HepG2 (cell line): ENCODE measurements around the gene IPO13. TPM values are rescaled to one million over a fixed set of nuclear protein-coding genes. Genes with fewer than 3 reads are reported as not detected.

Experiments used
- EEA1 ChIP-seq: sonication (generic); formaldehyde crosslinking; IDR thresholded peaks from 2 replicates; pipeline ENCODE4 v1.5.1; 2020; ENCODE audit warnings: mild to moderate bottlenecking, missing genetic modification reagents, borderline replicate concordance
- EHMT2 ChIP-seq: fragments of 200-600 bp; sonication (generic); IDR thresholded peaks from 2 replicates; pipeline ENCODE4 v1.7.0; 2017; ENCODE audit warnings: antibody characterized with exemption, low read depth, low read length, borderline replicate concordance
- GABPA ChIP-seq, 2 experiments: IDR thresholded peaks; 2 replicates each; pipeline ENCODE4 v1.6.1; 2011 to 2016; ENCODE audit warnings: low read depth in 2 of 2, low read length in 1 of 2, missing biosample characterization in 1 of 2, missing genetic modification characterization in 1 of 2
- GTF2F1 ChIP-seq: fragments of 150-350 bp; IDR thresholded peaks from 2 replicates; pipeline ENCODE4 v1.6.1; 2014; ENCODE audit warnings: low read length
- HMGXB3 ChIP-seq: sonication (generic); formaldehyde crosslinking; IDR thresholded peaks from 2 replicates; pipeline ENCODE4 v1.4.0; 2020; ENCODE audit warnings: missing genetic modification reagents, borderline replicate concordance
- HNF4A ChIP-seq: sonication (generic); formaldehyde crosslinking; IDR thresholded peaks from 2 replicates; pipeline ENCODE4 v1.4.0; 2020; ENCODE audit warnings: missing genetic modification reagents
- KLF11 ChIP-seq: IDR thresholded peaks from 2 replicates; pipeline ENCODE4 v1.6.1; 2016; ENCODE audit warnings: missing compliant biosample characterization
- MEIS2 ChIP-seq: sonication (generic); formaldehyde crosslinking; IDR thresholded peaks from 2 replicates; pipeline ENCODE4 v1.9.0; 2021; ENCODE audit warnings: mild to moderate bottlenecking, missing genetic modification reagents
- MIER2 ChIP-seq: IDR thresholded peaks from 2 replicates; pipeline ENCODE4 v1.6.1; 2016; ENCODE audit warnings: missing biosample characterization, missing genetic modification reagents
- NKX3-1 ChIP-seq: sonication (generic); formaldehyde crosslinking; IDR thresholded peaks from 2 replicates; pipeline ENCODE4 v1.5.0; 2020; ENCODE audit warnings: missing genetic modification reagents
- THAP11 ChIP-seq: IDR thresholded peaks from 2 replicates; pipeline ENCODE4 v1.6.1; 2016; ENCODE audit warnings: missing biosample characterization, missing genetic modification reagents
- WIZ ChIP-seq: sonication (generic); formaldehyde crosslinking; IDR thresholded peaks from 2 replicates; pipeline ENCODE4 v1.5.1; 2020; ENCODE audit warnings: mild to moderate bottlenecking, missing genetic modification reagents
- ZKSCAN5 ChIP-seq: sonication (generic); formaldehyde crosslinking; IDR thresholded peaks from 2 replicates; pipeline ENCODE4 v1.5.1; 2020; ENCODE audit warnings: mild to moderate bottlenecking, missing genetic modification reagents
- ZNF143 ChIP-seq: sonication (generic); formaldehyde crosslinking; IDR thresholded peaks from 2 replicates; pipeline ENCODE4 v1.4.0; 2020; ENCODE audit warnings: missing genetic modification reagents
- ZNF317 ChIP-seq: sonication (generic); formaldehyde crosslinking; IDR thresholded peaks from 2 replicates; pipeline ENCODE4 v1.5.0; 2020; ENCODE audit warnings: mild to moderate bottlenecking, missing genetic modification reagents
- ZNF557 ChIP-seq: sonication (generic); formaldehyde crosslinking; IDR thresholded peaks from 2 replicates; pipeline ENCODE4 v1.4.0; 2020; ENCODE audit warnings: missing genetic modification reagents
- ZNF570 ChIP-seq: sonication (generic); formaldehyde crosslinking; IDR thresholded peaks from 2 replicates; pipeline ENCODE4 v1.4.0; 2020; ENCODE audit warnings: mild to moderate bottlenecking, missing genetic modification reagents, borderline replicate concordance
- ZNF580 ChIP-seq: IDR thresholded peaks from 2 replicates; pipeline ENCODE4 v1.6.1; 2016; ENCODE audit warnings: low read depth, borderline replicate concordance
- ZNF792 ChIP-seq: IDR thresholded peaks from 2 replicates; pipeline ENCODE4 v1.6.1; 2016
- polyA plus RNA-seq, 8 experiments: library from polyadenylated mRNA; depleted of rRNA in 3 of 8; stranded (reverse) in 7 of 8; unstranded in 1 of 8; fragments of >200 nt; fragmentation: Illumina TruSeq in 4 of 8; extraction: Trizol in 4 of 8; gene quantifications; 2 replicates each; pipeline versions ENCODE4 v1.2.1 to v1.2.3, GENCODE V29; 2011 to 2016; ENCODE audit warnings: low read depth in 4 of 8, missing spikeins in 1 of 8, mixed read lengths in 1 of 8; ENCODE audit not compliant: insufficient read depth in 1 of 8
- total RNA-seq, 5 experiments: library from RNA; depleted of rRNA; stranded (reverse); fragments of >200 nt; fragmentation: Illumina TruSeq; extraction: Trizol; gene quantifications; 2 replicates each; pipeline ENCODE4 v1.2.3, GENCODE V29; 2016; ENCODE audit warnings: low read depth in 1 of 5
- TF ChIP-seq, protein P1 (sequence below), 2 experiments: IDR thresholded peaks; 2 replicates each; pipeline ENCODE4 v1.6.1; 2011 to 2012; ENCODE audit warnings: low read length in 2 of 2, borderline replicate concordance in 1 of 2, low read depth in 1 of 2, mild to moderate bottlenecking in 1 of 2, moderate library complexity in 1 of 2
- TF ChIP-seq, protein P2 (sequence below): sonication (generic); formaldehyde crosslinking; conservative IDR thresholded peaks from 2 replicates; pipeline ENCODE4 v1.4.0; 2020; ENCODE audit warnings: missing genetic modification reagents

The IPO13 gene
- total and polyA plus RNA-seq, 2 of the 13 experiments (the other 11 are each of a cell fraction or from before 2014, with no cell fraction given), result 12.9 to 15.6 TPM

- 0 out of 2 replicates have a peak, but pooled peaks have one; percentile 34 for TF ChIP-seq ZNF580 (CRISPR knock-in tag)
- no peak for TF ChIP-seq ZNF570 (CRISPR knock-in tag)
- TF ChIP-seq ZNF557 (CRISPR knock-in tag), result 0 out of 2 replicates have a peak, but pooled peaks have one; percentile 42
- TF ChIP-seq GABPA (IDR thresholded peaks at IDR 0.05; ENCODE audit: low read depth, low read length), result no peak
- 0 out of 2 replicates have a peak, but pooled peaks have one; percentile 27 for TF ChIP-seq GABPA (CRISPR knock-in tag; IDR thresholded peaks at IDR 0.05; ENCODE audit: low read depth)
- TF ChIP-seq MEIS2 (CRISPR knock-in tag), result 0 out of 2 replicates have a peak, but pooled peaks have one; percentile 39
- no peak for TF ChIP-seq ZNF317
- peak; percentile 76; the same call in 1 of the 2 replicates for TF ChIP-seq WIZ (CRISPR knock-in tag)
- TF ChIP-seq MIER2 (CRISPR knock-in tag), result peak; percentile 97
- TF ChIP-seq ZNF792 (CRISPR knock-in tag), result 0 out of 2 replicates have a peak, but pooled peaks have one; percentile 58
- no peak for TF ChIP-seq ZKSCAN5 (CRISPR knock-in tag)
- TF ChIP-seq GTF2F1, result no peak
- 0 out of 2 replicates have a peak, but pooled peaks have one; percentile 41 for TF ChIP-seq NKX3-1
- TF ChIP-seq HMGXB3 (CRISPR knock-in tag), result 0 out of 2 replicates have a peak, but pooled peaks have one; percentile 58
- peak; percentile 40; the same call in 1 of the 2 replicates for TF ChIP-seq KLF11 (CRISPR knock-in tag)
- TF ChIP-seq, protein P1, sequence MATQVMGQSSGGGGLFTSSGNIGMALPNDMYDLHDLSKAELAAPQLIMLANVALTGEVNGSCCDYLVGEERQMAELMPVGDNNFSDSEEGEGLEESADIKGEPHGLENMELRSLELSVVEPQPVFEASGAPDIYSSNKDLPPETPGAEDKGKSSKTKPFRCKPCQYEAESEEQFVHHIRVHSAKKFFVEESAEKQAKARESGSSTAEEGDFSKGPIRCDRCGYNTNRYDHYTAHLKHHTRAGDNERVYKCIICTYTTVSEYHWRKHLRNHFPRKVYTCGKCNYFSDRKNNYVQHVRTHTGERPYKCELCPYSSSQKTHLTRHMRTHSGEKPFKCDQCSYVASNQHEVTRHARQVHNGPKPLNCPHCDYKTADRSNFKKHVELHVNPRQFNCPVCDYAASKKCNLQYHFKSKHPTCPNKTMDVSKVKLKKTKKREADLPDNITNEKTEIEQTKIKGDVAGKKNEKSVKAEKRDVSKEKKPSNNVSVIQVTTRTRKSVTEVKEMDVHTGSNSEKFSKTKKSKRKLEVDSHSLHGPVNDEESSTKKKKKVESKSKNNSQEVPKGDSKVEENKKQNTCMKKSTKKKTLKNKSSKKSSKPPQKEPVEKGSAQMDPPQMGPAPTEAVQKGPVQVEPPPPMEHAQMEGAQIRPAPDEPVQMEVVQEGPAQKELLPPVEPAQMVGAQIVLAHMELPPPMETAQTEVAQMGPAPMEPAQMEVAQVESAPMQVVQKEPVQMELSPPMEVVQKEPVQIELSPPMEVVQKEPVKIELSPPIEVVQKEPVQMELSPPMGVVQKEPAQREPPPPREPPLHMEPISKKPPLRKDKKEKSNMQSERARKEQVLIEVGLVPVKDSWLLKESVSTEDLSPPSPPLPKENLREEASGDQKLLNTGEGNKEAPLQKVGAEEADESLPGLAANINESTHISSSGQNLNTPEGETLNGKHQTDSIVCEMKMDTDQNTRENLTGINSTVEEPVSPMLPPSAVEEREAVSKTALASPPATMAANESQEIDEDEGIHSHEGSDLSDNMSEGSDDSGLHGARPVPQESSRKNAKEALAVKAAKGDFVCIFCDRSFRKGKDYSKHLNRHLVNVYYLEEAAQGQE (IDR thresholded peaks at IDR 0.05; ENCODE audit: borderline replicate concordance in 1 of 2, low read depth in 1 of 2, low read length in 2 of 2), result peak in 1 of 2 experiments; percentile 96; a peak in 2 of 4 replicates
- peak; percentile 72 for TF ChIP-seq THAP11
- no peak for TF ChIP-seq HNF4A (CRISPR knock-in tag)
- no peak for TF ChIP-seq EEA1 (CRISPR knock-in tag)
- peak; percentile 93 for TF ChIP-seq EHMT2
- peak; percentile 28; the same call in 1 of the 2 replicates for TF ChIP-seq ZNF143
- TF ChIP-seq, protein P2, sequence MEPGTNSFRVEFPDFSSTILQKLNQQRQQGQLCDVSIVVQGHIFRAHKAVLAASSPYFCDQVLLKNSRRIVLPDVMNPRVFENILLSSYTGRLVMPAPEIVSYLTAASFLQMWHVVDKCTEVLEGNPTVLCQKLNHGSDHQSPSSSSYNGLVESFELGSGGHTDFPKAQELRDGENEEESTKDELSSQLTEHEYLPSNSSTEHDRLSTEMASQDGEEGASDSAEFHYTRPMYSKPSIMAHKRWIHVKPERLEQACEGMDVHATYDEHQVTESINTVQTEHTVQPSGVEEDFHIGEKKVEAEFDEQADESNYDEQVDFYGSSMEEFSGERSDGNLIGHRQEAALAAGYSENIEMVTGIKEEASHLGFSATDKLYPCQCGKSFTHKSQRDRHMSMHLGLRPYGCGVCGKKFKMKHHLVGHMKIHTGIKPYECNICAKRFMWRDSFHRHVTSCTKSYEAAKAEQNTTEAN (CRISPR knock-in tag), result 0 out of 2 replicates have a peak, but pooled peaks have one; percentile 35
Measured at GRCh38 chr1:43968348-43968948, 21.7 kb downstream of the IPO13 start (continued).
